Osteocyte (in vitro differentiated cells): ENCODE data around the gene ETV3L. TPM values are rescaled to one million over a fixed set of nuclear protein-coding genes. Genes with fewer than 3 reads are reported as not detected.

Experiments used
- DNase-seq: peaks from one replicate; pipeline ENCODE4 v3.0.0; 2021; ENCODE audit warnings: mixed read lengths; ENCODE audit not compliant: unreplicated experiment; ENCODE audit errors: extremely low spot score
- H3K27ac Mint-ChIP-seq: one replicate; pipeline ENCODE4 v1.8.0; 2021; ENCODE audit warnings: mild to moderate bottlenecking, mixed read lengths; ENCODE audit not compliant: unreplicated experiment
- H3K27me3 Mint-ChIP-seq: one replicate; pipeline ENCODE4 v1.8.0; 2021; ENCODE audit warnings: mixed read lengths; ENCODE audit not compliant: unreplicated experiment
- H3K36me3 Mint-ChIP-seq: one replicate; pipeline ENCODE4 v1.8.0; 2021; ENCODE audit warnings: mixed read lengths; ENCODE audit not compliant: unreplicated experiment
- H3K4me1 Mint-ChIP-seq: one replicate; pipeline ENCODE4 v1.8.0; 2021; ENCODE audit warnings: mixed read lengths; ENCODE audit not compliant: unreplicated experiment
- H3K4me3 Mint-ChIP-seq: one replicate; pipeline ENCODE4 v1.8.0; 2021; ENCODE audit warnings: mild to moderate bottlenecking, moderate library complexity, mixed read lengths; ENCODE audit not compliant: unreplicated experiment
- H3K9me3 Mint-ChIP-seq: one replicate; pipeline ENCODE4 v1.8.0; 2021; ENCODE audit warnings: mixed read lengths; ENCODE audit not compliant: unreplicated experiment
- total RNA-seq: library from RNA; stranded (reverse); gene quantifications from 2 replicates; pipeline ENCODE4 v1.2.1, GENCODE V29; 2021
- TF ChIP-seq, protein P1 (sequence below): fragments of 200-600 bp; sonication (generic); IDR thresholded peaks from 2 replicates; pipeline ENCODE4 v1.5.0; 2021; ENCODE audit warnings: antibody characterized with exemption, mild to moderate bottlenecking, moderate library complexity

Gene ETV3L
- total RNA-seq, 1 donor from 2014 or later = not detected

DNA sequence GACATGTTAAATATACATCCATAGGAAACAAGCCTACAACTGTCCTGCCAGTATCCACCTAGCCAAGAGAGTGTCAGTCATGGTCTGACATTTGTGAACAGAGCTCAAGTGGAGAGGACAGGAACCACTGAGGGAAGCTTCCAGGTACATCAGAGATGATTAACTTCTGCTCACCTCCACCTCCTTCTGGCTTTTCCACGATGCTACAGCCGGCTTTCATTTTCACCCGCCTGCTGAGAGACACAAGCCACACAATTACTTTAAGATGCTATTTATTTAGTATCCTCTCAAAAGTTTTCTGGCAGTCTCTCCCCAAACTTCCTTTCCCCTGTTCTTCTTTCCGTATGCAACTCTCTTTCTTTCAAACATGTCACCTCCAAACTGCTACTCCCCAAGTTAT, 36.5 kb upstream of the ETV3L start:
- DNase-seq = no peak
- Mint-ChIP-seq H3K4me1 (peaks cover 31% of the 10 kb centered on the region), H3K27ac (peak overlapping the region; percentile 88), H3K9me3 (no peaks in the 10 kb centered on the region), H3K36me3 (peaks cover 43% of the 10 kb centered on the region), H3K4me3 (peak overlapping the region; percentile 95), H3K27me3 (no peaks in the 10 kb centered on the region)
- TF ChIP-seq, protein P1, sequence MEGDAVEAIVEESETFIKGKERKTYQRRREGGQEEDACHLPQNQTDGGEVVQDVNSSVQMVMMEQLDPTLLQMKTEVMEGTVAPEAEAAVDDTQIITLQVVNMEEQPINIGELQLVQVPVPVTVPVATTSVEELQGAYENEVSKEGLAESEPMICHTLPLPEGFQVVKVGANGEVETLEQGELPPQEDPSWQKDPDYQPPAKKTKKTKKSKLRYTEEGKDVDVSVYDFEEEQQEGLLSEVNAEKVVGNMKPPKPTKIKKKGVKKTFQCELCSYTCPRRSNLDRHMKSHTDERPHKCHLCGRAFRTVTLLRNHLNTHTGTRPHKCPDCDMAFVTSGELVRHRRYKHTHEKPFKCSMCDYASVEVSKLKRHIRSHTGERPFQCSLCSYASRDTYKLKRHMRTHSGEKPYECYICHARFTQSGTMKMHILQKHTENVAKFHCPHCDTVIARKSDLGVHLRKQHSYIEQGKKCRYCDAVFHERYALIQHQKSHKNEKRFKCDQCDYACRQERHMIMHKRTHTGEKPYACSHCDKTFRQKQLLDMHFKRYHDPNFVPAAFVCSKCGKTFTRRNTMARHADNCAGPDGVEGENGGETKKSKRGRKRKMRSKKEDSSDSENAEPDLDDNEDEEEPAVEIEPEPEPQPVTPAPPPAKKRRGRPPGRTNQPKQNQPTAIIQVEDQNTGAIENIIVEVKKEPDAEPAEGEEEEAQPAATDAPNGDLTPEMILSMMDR = peak; percentile 11

DNA sequence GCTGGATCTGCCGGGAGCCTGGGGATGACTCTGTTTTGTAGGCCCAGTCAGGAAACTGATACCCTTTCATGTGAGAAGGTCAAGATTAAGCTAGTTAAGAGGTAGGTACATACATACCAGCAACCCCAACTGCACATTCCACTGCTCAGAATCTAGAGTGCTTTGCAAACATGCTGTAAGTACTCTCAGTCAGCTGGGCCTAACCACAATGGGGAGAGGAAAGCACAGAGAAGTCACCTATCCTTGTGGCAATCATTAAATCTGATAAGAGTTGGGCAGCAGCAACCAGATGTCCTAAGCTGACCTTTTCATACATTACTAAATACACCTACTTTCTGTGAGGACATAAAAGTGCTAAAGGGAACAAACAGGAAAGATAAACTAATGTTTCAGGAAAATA, 36.0 kb upstream of the ETV3L start:
- Mint-ChIP-seq H3K27me3 (no peaks in the 10 kb centered on the region), H3K9me3 (no peaks in the 10 kb centered on the region), H3K4me1 (peaks cover 31% of the 10 kb centered on the region), H3K4me3 (no peak overlapping the region), H3K36me3 (peaks cover 44% of the 10 kb centered on the region), H3K27ac (no peak overlapping the region)
- TF ChIP-seq, protein P1 = no peak
- DNase-seq = no peak

DNA sequence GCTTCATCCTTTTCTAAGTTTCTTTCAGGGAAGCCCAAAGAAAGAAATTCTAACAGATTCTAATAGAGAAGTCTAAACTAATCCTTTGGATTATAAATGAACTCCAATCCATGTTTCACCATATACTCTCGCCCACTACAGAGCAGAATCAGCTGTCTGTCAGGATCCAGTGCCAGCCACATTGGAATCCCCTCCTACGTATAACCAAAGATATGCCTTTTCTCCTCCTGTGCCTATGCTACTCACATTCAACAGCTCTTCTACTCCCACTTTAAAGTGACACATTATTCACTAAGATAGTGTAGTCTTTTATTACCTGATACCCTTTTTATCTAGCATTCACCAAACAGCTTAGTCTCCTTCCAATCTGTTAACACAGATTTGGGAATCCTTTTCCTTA, 35.5 kb upstream of the ETV3L start:
- no peak overlapping the region for H3K4me3 Mint-ChIP-seq
- no peaks in the 10 kb centered on the region for H3K27me3 Mint-ChIP-seq
- no peak for DNase-seq
- peaks cover 46% of the 10 kb centered on the region for H3K36me3 Mint-ChIP-seq
- H3K4me1 Mint-ChIP-seq = peaks cover 31% of the 10 kb centered on the region
- TF ChIP-seq, protein P1 = no peak
- no peak overlapping the region for H3K27ac Mint-ChIP-seq
- H3K9me3 Mint-ChIP-seq = no peaks in the 10 kb centered on the region

DNA sequence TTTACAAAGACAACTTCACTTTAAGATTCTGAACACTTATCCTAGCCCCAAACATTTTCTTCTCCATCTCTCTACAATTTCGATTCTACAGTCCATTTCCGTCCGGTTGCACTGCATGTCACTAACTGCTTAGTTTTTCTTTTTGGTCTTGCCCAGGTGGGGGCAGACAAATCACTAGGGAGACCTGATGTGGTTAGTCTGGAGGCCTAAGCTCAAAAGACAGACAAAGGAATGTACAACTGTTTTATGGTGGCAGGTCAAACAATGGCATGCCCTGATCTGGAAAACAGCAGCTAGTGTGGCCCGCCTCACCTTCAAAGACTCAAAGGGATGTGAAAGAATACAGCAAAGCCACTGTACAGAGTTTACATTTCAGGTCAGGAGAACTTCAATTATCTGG, 34.8 kb upstream of the ETV3L start:
- peaks cover 29% of the 10 kb centered on the region for H3K4me1 Mint-ChIP-seq
- H3K36me3 Mint-ChIP-seq = peaks cover 46% of the 10 kb centered on the region
- TF ChIP-seq, protein P1 = no peak
- no peak for DNase-seq
- H3K4me3 Mint-ChIP-seq = no peak overlapping the region
- no peak overlapping the region for H3K27ac Mint-ChIP-seq
- H3K27me3 Mint-ChIP-seq = no peaks in the 10 kb centered on the region
- no peaks in the 10 kb centered on the region for H3K9me3 Mint-ChIP-seq

DNA sequence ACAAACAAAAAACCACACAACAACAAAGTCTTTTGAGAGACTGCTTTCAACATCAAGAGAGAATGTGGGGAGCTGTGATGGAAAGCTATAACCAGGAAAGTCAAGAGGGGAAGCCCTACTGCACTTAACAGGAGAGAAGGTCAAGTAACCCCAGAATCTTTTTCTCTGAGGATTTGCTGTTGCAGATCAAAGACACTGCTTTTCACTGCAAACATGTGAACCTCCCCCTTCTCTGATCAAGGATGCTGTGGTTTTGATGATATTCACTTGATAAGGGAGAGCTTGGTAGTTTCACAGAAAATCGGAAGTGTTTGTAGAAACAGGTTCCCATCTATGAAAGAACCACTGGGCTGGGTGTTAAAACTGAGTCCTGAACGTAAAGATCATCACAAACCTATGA, 33.8 kb upstream of the ETV3L start:
- Mint-ChIP-seq H3K36me3 (peaks cover 50% of the 10 kb centered on the region), H3K27ac (no peak overlapping the region), H3K4me1 (peaks cover 22% of the 10 kb centered on the region), H3K9me3 (no peaks in the 10 kb centered on the region), H3K27me3 (no peaks in the 10 kb centered on the region), H3K4me3 (no peak overlapping the region)
- TF ChIP-seq, protein P1 = no peak
- no peak for DNase-seq
